ENCODE measurements around the gene TMC5. TPM values are rescaled to one million over a fixed set of nuclear protein-coding genes. Genes with fewer than 3 reads are reported as not detected.
A peak's percentile ranks its signal among the peaks of the same experiment; 100 is the strongest.

The TMC5 gene
- polyA plus RNA-seq, 3 donors, result not detected

DNA sequence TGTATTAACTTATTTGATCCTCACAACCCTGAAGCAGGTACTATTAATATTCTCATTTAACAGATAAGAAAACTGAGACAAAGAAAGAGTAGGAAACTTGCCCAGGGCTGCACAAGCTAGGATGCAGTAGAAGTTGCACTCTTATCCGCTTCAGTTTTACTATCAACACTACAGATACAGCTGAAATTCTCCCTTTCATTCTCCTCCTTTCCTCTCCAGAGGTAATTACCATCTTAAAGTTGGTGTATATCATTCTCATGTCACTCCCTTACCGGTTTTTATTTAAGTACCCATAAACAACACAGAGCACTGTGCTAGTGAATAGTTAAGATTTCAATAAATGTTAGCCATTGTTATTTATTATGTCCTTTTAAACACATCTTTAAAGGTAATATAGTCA lies 100.7 kb downstream of the TMC5 start:
- intact Hi-C loops (cut with micrococcal nuclease), result no loop called here
- H3K36me3 Mint-ChIP-seq, result peaks cover 28 to 31% of the 10 kb centered on the region in 2 donors
- Histone ChIP-seq H3K9ac (ENCODE audit: insufficient read depth, low read length, poor library complexity, severe bottlenecking) (no peak overlapping the region), H4K20me1 (ENCODE audit: insufficient read depth, low read length) (peaks cover 8% of the 10 kb centered on the region), H3K27me3 (ENCODE audit: control insufficient read depth in 2 of 2, insufficient read depth in 2 of 2, low read length in 2 of 2) (no peaks in the 10 kb centered on the region), H3K4me2 (replicated peaks; ENCODE audit: extremely low read depth, low read length, poor library complexity, severe bottlenecking) (no peak overlapping the region), H3K79me2 (ENCODE audit: insufficient read depth, low read length) (peaks cover 69% of the 10 kb centered on the region), H2AFZ (ENCODE audit: insufficient read depth, low read depth, low read length, poor library complexity, severe bottlenecking) (no peak overlapping the region), H3K27ac (ENCODE audit: low read depth in 1 of 2, low read length in 2 of 2) (no peak overlapping the region), H3K4me3 (replicated peaks in 1 of 3; ENCODE audit: low read depth in 2 of 3, low read length in 3 of 3) (no peak overlapping the region), H3K4me1 (ENCODE audit: control insufficient read depth in 1 of 2, insufficient read depth in 2 of 2, low read length in 2 of 2) (peaks cover 31 to 60% of the 10 kb centered on the region in 2 donors), H3K9me3 (replicated peaks in 1 of 2; ENCODE audit: control insufficient read depth in 1 of 2, insufficient read depth in 1 of 2, low read length in 2 of 2) (no peaks in the 10 kb centered on the region), H3K36me3 (replicated peaks in 1 of 2; ENCODE audit: control insufficient read depth in 1 of 2, insufficient read depth in 2 of 2, low read length in 2 of 2) (peaks cover 28 to 29% of the 10 kb centered on the region in 2 donors)
- H3K4me3 Mint-ChIP-seq, result no peak overlapping the region
- peaks cover 0 to 2% (median 0%) of the 10 kb centered on the region in 7 donors for H3K9me3 Mint-ChIP-seq
- peak overlapping the region in 1 of 7 donors; percentile 67 for H3K27ac Mint-ChIP-seq
- no CpG with 5 or more reads among the region's 2 CpGs for WGBS (ENCODE audit: insufficient coverage)
- DNase-seq, result no peak
- no peaks in the 10 kb centered on the region for H3K27me3 Mint-ChIP-seq (ENCODE audit: low read depth in 3 of 3)
- TF ChIP-seq, protein P1, sequence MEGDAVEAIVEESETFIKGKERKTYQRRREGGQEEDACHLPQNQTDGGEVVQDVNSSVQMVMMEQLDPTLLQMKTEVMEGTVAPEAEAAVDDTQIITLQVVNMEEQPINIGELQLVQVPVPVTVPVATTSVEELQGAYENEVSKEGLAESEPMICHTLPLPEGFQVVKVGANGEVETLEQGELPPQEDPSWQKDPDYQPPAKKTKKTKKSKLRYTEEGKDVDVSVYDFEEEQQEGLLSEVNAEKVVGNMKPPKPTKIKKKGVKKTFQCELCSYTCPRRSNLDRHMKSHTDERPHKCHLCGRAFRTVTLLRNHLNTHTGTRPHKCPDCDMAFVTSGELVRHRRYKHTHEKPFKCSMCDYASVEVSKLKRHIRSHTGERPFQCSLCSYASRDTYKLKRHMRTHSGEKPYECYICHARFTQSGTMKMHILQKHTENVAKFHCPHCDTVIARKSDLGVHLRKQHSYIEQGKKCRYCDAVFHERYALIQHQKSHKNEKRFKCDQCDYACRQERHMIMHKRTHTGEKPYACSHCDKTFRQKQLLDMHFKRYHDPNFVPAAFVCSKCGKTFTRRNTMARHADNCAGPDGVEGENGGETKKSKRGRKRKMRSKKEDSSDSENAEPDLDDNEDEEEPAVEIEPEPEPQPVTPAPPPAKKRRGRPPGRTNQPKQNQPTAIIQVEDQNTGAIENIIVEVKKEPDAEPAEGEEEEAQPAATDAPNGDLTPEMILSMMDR (IDR thresholded peaks at IDR 0.05), result no peak
- H3K4me1 Mint-ChIP-seq, result peaks cover 42% of the 10 kb centered on the region

DNA sequence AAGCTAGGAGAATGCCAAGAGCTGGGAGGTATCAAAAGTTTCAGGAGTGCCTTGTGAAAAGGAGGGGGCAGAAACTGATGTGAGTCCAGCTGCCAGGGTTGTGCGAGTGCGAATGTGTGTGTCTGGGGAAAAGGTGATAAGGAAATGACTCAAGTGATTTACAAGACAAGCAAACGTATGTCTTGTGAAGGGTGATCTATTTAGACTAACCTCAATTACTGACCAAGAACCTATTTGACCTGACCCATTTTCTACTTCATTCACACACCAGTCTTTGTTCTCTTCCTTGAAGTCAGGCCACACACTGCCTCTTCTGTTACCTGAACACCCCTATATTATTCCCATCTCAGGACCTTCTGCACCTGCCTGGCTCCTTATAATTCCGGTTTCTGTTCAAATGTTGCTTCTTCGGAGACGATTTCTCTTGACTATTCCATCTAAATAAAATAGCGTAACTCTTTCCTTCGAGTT lies 103.2 kb downstream of the TMC5 start:
- peaks cover 48% of the 10 kb centered on the region for H3K4me1 Mint-ChIP-seq
- peaks cover 0 to 2% (median 0%) of the 10 kb centered on the region in 7 donors for H3K9me3 Mint-ChIP-seq
- Histone ChIP-seq H3K4me3 (replicated peaks in 1 of 3; ENCODE audit: low read depth in 2 of 3, low read length in 3 of 3) (peak overlapping the region; percentile 71 to 97 (median 88)), H3K79me2 (ENCODE audit: insufficient read depth, low read length) (peaks cover 80% of the 10 kb centered on the region), H3K27me3 (ENCODE audit: control insufficient read depth in 2 of 2, insufficient read depth in 2 of 2, low read length in 2 of 2) (no peaks in the 10 kb centered on the region), H3K9ac (ENCODE audit: insufficient read depth, low read length, poor library complexity, severe bottlenecking) (peak overlapping the region; percentile 81), H3K27ac (ENCODE audit: low read depth in 1 of 2, low read length in 2 of 2) (peak overlapping the region in 1 of 2 donors; percentile 91), H2AFZ (ENCODE audit: insufficient read depth, low read depth, low read length, poor library complexity, severe bottlenecking) (peak overlapping the region; percentile 95), H3K9me3 (replicated peaks in 1 of 2; ENCODE audit: control insufficient read depth in 1 of 2, insufficient read depth in 1 of 2, low read length in 2 of 2) (no peaks in the 10 kb centered on the region), H3K4me2 (replicated peaks; ENCODE audit: extremely low read depth, low read length, poor library complexity, severe bottlenecking) (peak overlapping the region; percentile 99), H4K20me1 (ENCODE audit: insufficient read depth, low read length) (peaks cover 8% of the 10 kb centered on the region), H3K36me3 (replicated peaks in 1 of 2; ENCODE audit: control insufficient read depth in 1 of 2, insufficient read depth in 2 of 2, low read length in 2 of 2) (peaks cover 18 to 20% of the 10 kb centered on the region in 2 donors), H3K4me1 (ENCODE audit: control insufficient read depth in 1 of 2, insufficient read depth in 2 of 2, low read length in 2 of 2) (peaks cover 34 to 63% of the 10 kb centered on the region in 2 donors)
- peak overlapping the region; percentile 87 to 94 (median 93) for H3K27ac Mint-ChIP-seq
- peaks cover 21 to 22% of the 10 kb centered on the region in 2 donors for H3K36me3 Mint-ChIP-seq
- peaks cover 0 to 2% (median 0%) of the 10 kb centered on the region in 3 donors for H3K27me3 Mint-ChIP-seq (ENCODE audit: low read depth in 3 of 3)
- DNase-seq, result no peak
- H3K4me3 Mint-ChIP-seq, result peak overlapping the region; percentile 95 to 98
- intact Hi-C loops (cut with micrococcal nuclease), result loop anchor here (5.0 kb wide), 3 partner anchors 36 to 719 kb away; partner anchors contain the start of genes ARL6IP1 (in 1 of the 2), COQ7 (in 1 of the 2) and VPS35L (in 1 of the 2)
- 0% methylated on average over 3 of the region's 8 CpGs for WGBS (ENCODE audit: insufficient coverage)
- TF ChIP-seq, protein P1 (IDR thresholded peaks at IDR 0.05), result no peak

Measured in CD14-positive monocyte (primary cell).